SU-DHL-6 (cell line): ENCODE data around the gene ZCCHC12.
"Not testable (repeated sequence)": the region's sequence is repeated elsewhere in the genome, so short reads cannot be mapped to it uniquely, and the experiment has no call there.

Experiments used
- H2AFZ ChIP-seq: fragments of 200-600 bp; sonication (generic); 2 replicates; pipeline ENCODE4 v1.6.1; 2014; ENCODE audit warnings: low read depth, mild to moderate bottlenecking, moderate library complexity, mixed read lengths, antibody characterized with exemption, low read length; ENCODE audit not compliant: severe bottlenecking
- H3F3A ChIP-seq: fragments of 200-600 bp; shearing (Covaris generic); 2 replicates; pipeline ENCODE4 v1.6.0; 2016; ENCODE audit warnings: antibody characterized with exemption, mild to moderate bottlenecking; ENCODE audit not compliant: insufficient read depth
- H3K27ac ChIP-seq: fragments of 200-600 bp; sonication (generic); 2 replicates; pipeline ENCODE4 v1.5.1; 2016; ENCODE audit warnings: low read depth, mild to moderate bottlenecking, low read length, moderate library complexity, mixed read lengths
- H3K27me3 ChIP-seq: fragments of 200-600 bp; sonication (generic), shearing (Covaris generic); 2 replicates; pipeline ENCODE4 v1.6.0; 2014; ENCODE audit warnings: mild to moderate bottlenecking, low read length
- H3K36me3 ChIP-seq: fragments of 200-600 bp; sonication (generic); 2 replicates; pipeline ENCODE4 v1.6.1; 2014; ENCODE audit warnings: mild to moderate bottlenecking, low read length, mixed read lengths
- H3K4me2 ChIP-seq: fragments of 300-600, 200-600 bp; shearing (Covaris generic), sonication (generic); 2 replicates; pipeline ENCODE4 v1.6.0; 2014; ENCODE audit warnings: low read length, low read depth, mild to moderate bottlenecking; ENCODE audit not compliant: poor library complexity, severe bottlenecking
- H3K4me3 ChIP-seq: fragments of 200-600 bp; sonication (generic); 2 replicates; pipeline ENCODE4 v1.5.1; 2014; ENCODE audit warnings: antibody characterized with exemption, low read length, mild to moderate bottlenecking, mixed read lengths; ENCODE audit not compliant: insufficient read depth, poor library complexity, severe bottlenecking
- H3K79me2 ChIP-seq: fragments of 200-600 bp; sonication (generic); 2 replicates; pipeline ENCODE4 v1.6.1; 2014; ENCODE audit warnings: mild to moderate bottlenecking, low read length, moderate library complexity; ENCODE audit not compliant: insufficient read depth
- H3K9ac ChIP-seq: fragments of 200-600 bp; sonication (generic); 2 replicates; pipeline ENCODE4 v1.7.0; 2014; ENCODE audit warnings: mild to moderate bottlenecking, low read length
- H3K9me2 ChIP-seq: fragments of 200-600 bp; sonication (generic); replicated peaks from 2 replicates; pipeline ENCODE4 v1.6.1; 2014; ENCODE audit warnings: low read length; ENCODE audit not compliant: insufficient read depth
- H3K9me3 ChIP-seq: fragments of 200-600 bp; sonication (generic); 2 replicates; pipeline ENCODE4 v1.6.1; 2014; ENCODE audit warnings: low read length, mixed read lengths; ENCODE audit not compliant: insufficient read depth
- H4K20me1 ChIP-seq: fragments of 200-600 bp; sonication (generic); 2 replicates; pipeline ENCODE4 v1.6.1; 2014; ENCODE audit warnings: low read depth, mild to moderate bottlenecking, antibody characterized with exemption, low read length, moderate library complexity, mixed read lengths
- EZH2phosphoT487 ChIP-seq: fragments of 200-600 bp; sonication (generic), shearing (Covaris generic); conservative IDR thresholded peaks from 2 replicates; pipeline ENCODE4 v1.6.1; 2018; ENCODE audit warnings: mild to moderate bottlenecking, antibody characterized with exemption, low read length, moderate library complexity, mixed read lengths
- TF ChIP-seq, protein P1 (sequence below): fragments of 200-600 bp; sonication (generic); IDR thresholded peaks from one replicate; pipeline ENCODE4 v1.5.1; 2017; ENCODE audit warnings: antibody characterized with exemption, mild to moderate bottlenecking, low read length, moderate library complexity; ENCODE audit not compliant: insufficient read depth, poor library complexity, severe bottlenecking

ZCCHC12 gene

DNA sequence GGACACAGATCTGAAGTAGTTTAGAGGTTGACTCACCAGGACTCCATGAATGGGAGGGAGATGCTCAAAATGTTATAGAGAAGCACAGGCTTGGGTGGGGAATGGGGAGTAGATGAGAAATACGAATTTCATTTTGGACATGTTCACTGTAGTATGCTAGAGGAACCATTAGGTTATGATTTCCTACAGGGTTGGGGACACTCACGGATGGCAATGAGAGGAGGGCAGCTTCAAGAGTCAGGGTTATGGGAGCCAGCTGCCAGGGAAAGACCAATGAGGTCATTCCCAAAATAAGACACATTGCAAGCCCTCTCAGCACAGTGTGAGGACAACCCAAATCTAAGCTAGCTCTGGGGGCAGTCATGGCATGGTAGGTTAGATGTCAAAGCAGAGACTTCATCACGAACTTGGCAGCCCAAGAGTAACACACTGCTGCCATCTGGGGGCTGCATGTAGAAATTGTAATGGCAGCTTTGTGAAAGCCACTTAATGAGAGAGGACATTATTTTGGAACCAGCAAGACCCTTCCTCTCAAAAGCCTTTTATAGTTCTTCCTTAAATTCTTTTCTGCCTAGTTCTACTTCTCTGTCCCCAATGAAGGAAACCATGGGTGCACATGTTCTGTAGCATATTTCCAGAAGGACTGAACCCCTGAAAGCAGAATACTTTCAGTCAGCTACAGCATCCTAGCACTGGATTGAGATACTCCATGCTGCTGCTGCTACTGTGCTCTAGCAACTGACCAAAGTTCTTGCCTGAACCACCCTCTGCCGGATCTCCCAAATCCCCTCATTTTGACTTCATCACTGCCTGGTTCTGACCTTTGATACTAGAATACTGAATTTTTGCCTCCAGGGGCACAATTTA lies 16.2 kb upstream of the ZCCHC12 start:
- Histone ChIP-seq H3F3A (no peaks in the 10 kb centered on the region), H3K27me3 (no peaks in the 10 kb centered on the region), H3K27ac (no peak overlapping the region), H3K79me2 (no peaks in the 10 kb centered on the region), H3K9me2 (no peaks in the 10 kb centered on the region), H2AFZ (no peak overlapping the region), H3K36me3 (no peaks in the 10 kb centered on the region), H4K20me1 (no peaks in the 10 kb centered on the region), H3K4me2 (no peak overlapping the region), H3K9me3 (no peaks in the 10 kb centered on the region), H3K4me3 (no peak overlapping the region), H3K9ac (no peak overlapping the region)
- TF ChIP-seq, protein P1, sequence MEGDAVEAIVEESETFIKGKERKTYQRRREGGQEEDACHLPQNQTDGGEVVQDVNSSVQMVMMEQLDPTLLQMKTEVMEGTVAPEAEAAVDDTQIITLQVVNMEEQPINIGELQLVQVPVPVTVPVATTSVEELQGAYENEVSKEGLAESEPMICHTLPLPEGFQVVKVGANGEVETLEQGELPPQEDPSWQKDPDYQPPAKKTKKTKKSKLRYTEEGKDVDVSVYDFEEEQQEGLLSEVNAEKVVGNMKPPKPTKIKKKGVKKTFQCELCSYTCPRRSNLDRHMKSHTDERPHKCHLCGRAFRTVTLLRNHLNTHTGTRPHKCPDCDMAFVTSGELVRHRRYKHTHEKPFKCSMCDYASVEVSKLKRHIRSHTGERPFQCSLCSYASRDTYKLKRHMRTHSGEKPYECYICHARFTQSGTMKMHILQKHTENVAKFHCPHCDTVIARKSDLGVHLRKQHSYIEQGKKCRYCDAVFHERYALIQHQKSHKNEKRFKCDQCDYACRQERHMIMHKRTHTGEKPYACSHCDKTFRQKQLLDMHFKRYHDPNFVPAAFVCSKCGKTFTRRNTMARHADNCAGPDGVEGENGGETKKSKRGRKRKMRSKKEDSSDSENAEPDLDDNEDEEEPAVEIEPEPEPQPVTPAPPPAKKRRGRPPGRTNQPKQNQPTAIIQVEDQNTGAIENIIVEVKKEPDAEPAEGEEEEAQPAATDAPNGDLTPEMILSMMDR = no peak
- no peak for TF ChIP-seq EZH2phosphoT487

DNA sequence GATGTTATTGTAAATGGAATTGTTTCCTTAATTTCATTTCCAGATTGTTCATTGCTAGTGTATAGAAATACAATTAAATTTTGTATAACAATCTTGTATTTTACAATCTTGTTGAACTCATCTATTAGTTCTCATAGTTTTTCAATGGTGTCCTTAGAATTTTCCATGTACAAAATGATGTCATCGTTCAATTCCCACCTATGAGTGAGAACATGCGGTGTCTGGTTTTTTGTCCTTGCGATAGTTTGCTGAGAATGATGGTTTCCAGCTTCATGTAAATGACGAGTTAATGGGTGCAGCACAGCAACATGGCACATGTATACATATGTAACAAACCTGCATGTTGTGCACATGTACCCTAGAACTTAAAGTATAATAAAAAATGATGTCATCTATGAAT lies 6.4 kb upstream of the ZCCHC12 start:
- H3F3A ChIP-seq, H4K20me1 ChIP-seq, H2AFZ ChIP-seq: not testable (repeated sequence)

DNA sequence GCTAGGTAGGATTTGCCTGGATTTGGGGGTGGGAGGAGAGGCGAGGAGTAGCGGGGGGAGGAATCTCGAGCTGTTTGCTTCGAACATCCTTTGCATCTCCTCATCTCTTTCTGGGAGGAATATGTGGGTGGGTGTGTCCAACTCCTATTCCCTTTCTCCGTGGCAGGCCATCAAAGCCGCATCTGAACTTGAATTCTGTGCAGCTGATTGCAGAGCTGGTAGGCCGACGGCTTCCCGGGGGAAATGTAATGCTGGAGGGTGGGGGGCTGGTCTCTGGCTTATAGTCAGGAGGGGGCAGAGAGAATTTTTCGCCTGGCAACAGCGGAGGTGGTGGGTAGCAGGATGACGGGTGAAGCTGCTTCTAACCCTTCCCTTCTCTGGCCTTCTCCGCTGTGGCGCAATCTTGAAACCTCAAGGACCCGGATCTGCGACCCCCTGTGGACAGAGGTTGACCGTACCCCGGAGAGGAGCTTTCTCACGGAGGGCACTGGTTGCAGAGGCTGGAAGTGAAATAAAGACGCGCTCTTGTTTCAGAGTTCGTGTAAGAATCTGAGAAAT lies 628 bp downstream of the ZCCHC12 start:
- Histone ChIP-seq H4K20me1 (no peaks in the 10 kb centered on the region), H3K4me2 (peak overlapping the region; percentile 40), H3K27ac (no peak overlapping the region), H3K36me3 (no peaks in the 10 kb centered on the region), H3K9me2 (no peaks in the 10 kb centered on the region), H3K9me3 (no peaks in the 10 kb centered on the region), H3F3A (no peaks in the 10 kb centered on the region), H3K79me2 (no peaks in the 10 kb centered on the region), H2AFZ (no peak overlapping the region), H3K27me3 (no peaks in the 10 kb centered on the region), H3K9ac (no peak overlapping the region), H3K4me3 (no peak overlapping the region)
- TF ChIP-seq, protein P1 = no peak
- TF ChIP-seq EZH2phosphoT487 = no peak

More for the DNA sequence above, 6.4 kb upstream of the ZCCHC12 start:
- H3K4me3 ChIP-seq, H3K36me3 ChIP-seq, H3K27me3 ChIP-seq, H3K79me2 ChIP-seq, H3K27ac ChIP-seq, H3K9me3 ChIP-seq, H3K9ac ChIP-seq, H3K9me2 ChIP-seq, H3K4me2 ChIP-seq: not testable (repeated sequence)

DNA sequence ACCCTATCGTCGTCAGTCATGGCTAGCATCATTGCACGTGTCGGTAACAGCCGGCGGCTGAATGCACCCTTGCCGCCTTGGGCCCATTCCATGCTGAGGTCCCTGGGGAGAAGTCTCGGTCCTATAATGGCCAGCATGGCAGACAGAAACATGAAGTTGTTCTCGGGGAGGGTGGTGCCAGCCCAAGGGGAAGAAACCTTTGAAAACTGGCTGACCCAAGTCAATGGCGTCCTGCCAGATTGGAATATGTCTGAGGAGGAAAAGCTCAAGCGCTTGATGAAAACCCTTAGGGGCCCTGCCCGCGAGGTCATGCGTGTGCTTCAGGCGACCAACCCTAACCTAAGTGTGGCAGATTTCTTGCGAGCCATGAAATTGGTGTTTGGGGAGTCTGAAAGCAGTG lies 1.6 kb downstream of the ZCCHC12 start:
- H3K9me3 ChIP-seq = no peaks in the 10 kb centered on the region
- no peak overlapping the region for H3K4me2 ChIP-seq
- no peaks in the 10 kb centered on the region for H3F3A ChIP-seq
- TF ChIP-seq EZH2phosphoT487 = no peak
- TF ChIP-seq, protein P1 = no peak
- H3K27me3 ChIP-seq = no peaks in the 10 kb centered on the region
- no peak overlapping the region for H3K4me3 ChIP-seq
- H3K36me3 ChIP-seq = no peaks in the 10 kb centered on the region
- H3K9me2 ChIP-seq = no peaks in the 10 kb centered on the region
- no peak overlapping the region for H3K9ac ChIP-seq
- no peak overlapping the region for H2AFZ ChIP-seq
- no peaks in the 10 kb centered on the region for H4K20me1 ChIP-seq
- H3K79me2 ChIP-seq = no peaks in the 10 kb centered on the region
- no peak overlapping the region for H3K27ac ChIP-seq
